GM21360 (cell line): ENCODE results near the gene LTA.

Experiments
- ATAC-seq: cut with Tn5 transposase; IDR thresholded peaks from one replicate; pipeline ENCODE4 v1.9.1; 2021; ENCODE audit warnings: mild to moderate bottlenecking, moderate library complexity; ENCODE audit not compliant: unreplicated experiment

LTA gene

GRCh38 chr6:31568537-31568961 is 3.5 kb upstream of the LTA start:
- ATAC-seq: peak; percentile 55

- no peak for ATAC-seq
Observed at GRCh38 chr6:31569861-31570536, 2.1 kb upstream of the LTA start.

GRCh38 chr6:31573239-31574105 is 1.4 kb downstream of the LTA start:
- ATAC-seq: no peak

- no peak for ATAC-seq
Observed at GRCh38 chr6:31574106-31575061, 2.3 kb downstream of the LTA start.

- no peak for ATAC-seq
Observed at GRCh38 chr6:31575335-31575901, 3.3 kb downstream of the LTA start, which contains the start of gene TNF. TNF (plus strand) TSS chr6:31575565; CDS start chr6:31575742, 177 bp downstream.

- ATAC-seq: no peak
Observed at GRCh38 chr6:31575952-31576685, 4.0 kb downstream of the LTA start.

- ATAC-seq: no peak
Observed at GRCh38 chr6:31576897-31577578, 4.9 kb downstream of the LTA start.

GRCh38 chr6:31577579-31577966 is 5.5 kb downstream of the LTA start:
- ATAC-seq: no peak

- ATAC-seq: no peak
Observed at GRCh38 chr6:31578184-31579118, 6.4 kb downstream of the LTA start.

- no peak for ATAC-seq
Observed at GRCh38 chr6:31579119-31579505, 7.0 kb downstream of the LTA start.

GRCh38 chr6:31579546-31580437 is 7.7 kb downstream of the LTA start:
- no peak for ATAC-seq

GRCh38 chr6:31580438-31580740 is 8.3 kb downstream of the LTA start:
- no peak for ATAC-seq

GRCh38 chr6:31580807-31581433 is 8.8 kb downstream of the LTA start:
- ATAC-seq: peak; percentile 51

GRCh38 chr6:31581434-31582229 is 9.5 kb downstream of the LTA start:
- no peak for ATAC-seq

- ATAC-seq: no peak
Observed at GRCh38 chr6:31582230-31582643, 10.1 kb downstream of the LTA start, which contains the start of gene LTB. LTB (minus strand) TSS chr6:31582424; CDS start chr6:31582417, 7 bp downstream.

- ATAC-seq: no peak
Observed at GRCh38 chr6:31585491-31585890, 13.4 kb downstream of the LTA start.
